Astrocyte of the spinal cord (primary cell): ENCODE measurements around the gene PECR.

Experiments used
- DNase-seq: peaks from one replicate; pipeline ENCODE4 v3.0.0; 2011; ENCODE audit warnings: low read depth, low spot score
- H3K4me3 ChIP-seq: 2 replicates; pipeline ENCODE4 v1.5.1; 2011; ENCODE audit warnings: low read depth, mild to moderate bottlenecking, low read length, moderate library complexity
- in situ Hi-C: cut with HindIII; loops from 2 replicates; pipeline ENCODE4 v1.10.0; 2017; ENCODE audit warnings: low sequenced_read_pairs
- TF ChIP-seq, protein P1 (sequence below): IDR thresholded peaks from 2 replicates; pipeline ENCODE4 v1.5.1; 2012; ENCODE audit warnings: low read depth, mild to moderate bottlenecking, low read length, inconsistent platforms

The PECR gene

DNA sequence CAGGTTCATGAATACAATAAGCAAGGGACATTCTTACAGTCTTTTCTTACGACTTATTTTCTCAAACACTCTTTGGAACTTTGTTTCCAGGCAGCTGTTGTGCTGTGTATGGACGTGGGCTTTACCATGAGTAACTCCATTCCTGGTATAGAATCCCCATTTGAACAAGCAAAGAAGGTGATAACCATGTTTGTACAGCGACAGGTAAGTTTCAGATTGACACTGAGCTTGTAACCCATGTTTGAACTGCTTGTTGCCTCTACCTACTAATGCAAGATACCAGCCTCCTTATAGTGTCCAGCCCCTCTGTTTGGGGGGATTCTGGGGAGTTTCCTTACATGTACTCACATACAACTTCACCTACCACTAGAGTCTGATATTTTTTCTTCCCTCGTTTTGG lies 31.3 kb upstream of the PECR start:
- in situ Hi-C loops: no loop called here
- no peak overlapping the region for H3K4me3 ChIP-seq
- TF ChIP-seq, protein P1, sequence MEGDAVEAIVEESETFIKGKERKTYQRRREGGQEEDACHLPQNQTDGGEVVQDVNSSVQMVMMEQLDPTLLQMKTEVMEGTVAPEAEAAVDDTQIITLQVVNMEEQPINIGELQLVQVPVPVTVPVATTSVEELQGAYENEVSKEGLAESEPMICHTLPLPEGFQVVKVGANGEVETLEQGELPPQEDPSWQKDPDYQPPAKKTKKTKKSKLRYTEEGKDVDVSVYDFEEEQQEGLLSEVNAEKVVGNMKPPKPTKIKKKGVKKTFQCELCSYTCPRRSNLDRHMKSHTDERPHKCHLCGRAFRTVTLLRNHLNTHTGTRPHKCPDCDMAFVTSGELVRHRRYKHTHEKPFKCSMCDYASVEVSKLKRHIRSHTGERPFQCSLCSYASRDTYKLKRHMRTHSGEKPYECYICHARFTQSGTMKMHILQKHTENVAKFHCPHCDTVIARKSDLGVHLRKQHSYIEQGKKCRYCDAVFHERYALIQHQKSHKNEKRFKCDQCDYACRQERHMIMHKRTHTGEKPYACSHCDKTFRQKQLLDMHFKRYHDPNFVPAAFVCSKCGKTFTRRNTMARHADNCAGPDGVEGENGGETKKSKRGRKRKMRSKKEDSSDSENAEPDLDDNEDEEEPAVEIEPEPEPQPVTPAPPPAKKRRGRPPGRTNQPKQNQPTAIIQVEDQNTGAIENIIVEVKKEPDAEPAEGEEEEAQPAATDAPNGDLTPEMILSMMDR: no peak
- DNase-seq: no peak

DNA sequence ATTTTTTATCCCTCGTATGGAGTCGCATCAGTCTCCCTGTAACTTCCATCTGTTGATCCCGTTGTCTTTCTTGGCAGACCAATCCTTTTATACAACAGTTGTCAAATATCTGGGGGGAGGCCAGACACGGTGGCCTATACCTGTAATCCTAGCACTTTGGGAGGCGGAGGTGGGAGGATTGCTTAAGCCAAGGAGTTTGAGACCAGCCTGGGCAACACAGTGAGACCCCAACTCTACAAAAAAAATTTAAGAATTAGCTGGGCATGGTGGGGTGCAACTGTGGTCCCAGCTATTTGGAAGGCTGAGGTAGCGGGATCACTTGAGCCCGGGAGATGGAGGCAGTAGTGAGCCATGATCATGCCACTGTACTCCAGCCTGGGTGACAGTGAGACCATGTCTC lies 29.5 kb upstream of the PECR start:
- DNase-seq: no peak
- TF ChIP-seq, protein P1: no peak
- H3K4me3 ChIP-seq: no peak overlapping the region
- in situ Hi-C loops: no loop called here

DNA sequence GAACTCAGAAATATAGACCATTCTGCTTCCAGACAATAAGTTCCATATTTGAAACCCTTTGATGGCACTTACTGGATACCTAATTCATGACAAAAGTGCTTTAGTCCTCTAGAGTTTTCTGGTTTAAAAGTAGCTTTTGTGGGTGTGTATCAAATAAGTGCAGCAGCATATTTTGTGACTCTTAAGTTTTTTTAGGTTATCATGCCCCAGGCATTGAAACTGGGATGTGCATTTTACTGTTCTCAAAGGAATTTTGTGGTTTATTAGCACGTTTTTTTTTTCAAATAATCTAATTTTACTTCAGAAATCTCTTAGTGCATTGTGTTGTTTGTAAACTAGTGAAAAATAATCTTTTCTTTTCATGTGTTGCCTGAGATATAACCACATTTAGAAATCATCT lies 29.0 kb upstream of the PECR start:
- in situ Hi-C loops: no loop called here
- DNase-seq: no peak
- H3K4me3 ChIP-seq: peak overlapping the region; percentile 99
- TF ChIP-seq, protein P1: no peak

DNA sequence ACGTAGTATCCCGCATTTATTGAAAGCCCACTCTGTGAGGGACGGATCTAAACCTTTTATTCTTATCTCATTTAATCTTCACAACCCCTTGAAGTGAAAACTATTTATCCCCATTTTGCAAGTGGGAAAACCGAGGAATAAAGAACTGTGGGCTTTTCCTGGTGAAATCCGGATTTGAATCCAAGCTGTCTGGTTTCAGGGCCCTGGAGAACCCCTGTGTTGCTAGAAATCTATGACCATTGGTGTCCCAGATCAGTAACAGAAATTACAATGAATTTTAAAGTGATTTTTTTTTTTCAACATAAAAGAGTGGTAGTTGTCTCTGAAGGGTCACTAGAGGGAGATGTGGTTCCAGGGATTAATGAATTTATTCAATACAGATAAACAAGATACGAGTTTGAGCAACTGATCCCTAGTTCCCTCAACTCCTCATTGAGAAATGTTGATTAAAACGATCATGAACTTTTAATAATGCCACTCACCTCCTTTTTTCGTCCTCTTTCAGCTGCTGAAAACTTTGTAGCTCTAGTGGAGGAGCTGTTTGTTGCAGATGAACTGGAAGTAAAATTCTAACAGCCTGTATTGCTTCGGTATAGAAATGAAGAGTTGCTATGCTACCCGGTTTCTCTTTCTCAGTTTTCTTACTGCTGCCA lies 28.5 kb upstream of the PECR start:
- DNase-seq: peak; percentile 67
- TF ChIP-seq, protein P1: peak; percentile 47
- H3K4me3 ChIP-seq: peak overlapping the region; percentile 99
- in situ Hi-C loops: no loop called here

DNA sequence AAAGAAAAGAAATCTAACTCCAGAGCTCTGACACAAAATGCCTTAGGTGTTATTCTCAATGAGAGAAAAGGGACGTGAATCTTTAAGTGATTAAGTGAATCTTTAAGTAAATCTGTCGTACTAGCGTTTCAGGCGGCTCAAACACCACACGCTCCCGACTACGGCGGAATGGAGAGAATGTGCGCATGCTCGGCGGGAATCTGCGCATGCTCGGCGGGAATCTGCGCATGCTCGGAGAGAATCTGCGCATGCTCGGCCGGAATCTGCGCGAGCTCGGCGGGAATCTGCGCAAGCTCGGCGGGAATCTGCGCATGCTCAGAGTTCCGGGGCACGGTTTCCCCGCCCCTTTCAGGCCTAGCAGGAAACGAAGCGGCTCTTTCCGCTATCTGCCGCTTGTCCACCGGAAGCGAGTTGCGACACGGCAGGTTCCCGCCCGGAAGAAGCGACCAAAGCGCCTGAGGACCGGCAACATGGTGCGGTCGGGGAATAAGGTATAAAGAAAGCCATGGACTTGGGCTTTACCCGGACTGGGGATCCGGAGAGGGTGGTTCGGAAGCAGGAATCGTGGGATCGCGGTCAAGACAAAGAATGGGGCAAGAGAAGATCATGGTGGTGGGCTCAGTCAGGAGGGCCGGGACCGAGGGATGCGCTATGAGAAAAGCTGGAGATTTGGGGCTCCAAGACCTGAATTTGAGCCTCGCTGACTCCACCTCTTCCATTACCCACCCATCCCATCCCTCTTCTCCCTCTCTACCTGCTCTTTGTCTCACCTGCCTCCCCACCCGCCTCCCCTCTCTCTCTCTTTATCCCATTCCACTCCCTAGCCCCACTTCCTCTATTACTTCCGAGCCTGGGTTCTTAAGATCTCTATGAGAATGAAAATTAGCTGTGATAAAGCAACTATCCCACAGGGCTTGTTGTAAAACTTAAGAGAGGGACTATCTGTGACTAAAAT lies 27.6 kb upstream of the PECR start, which contains the start of gene XRCC5:
XRCC5 (plus strand) TSS at position 382 of the 955 bp plus-strand sequence; CDS start at position 471, 89 bp downstream.
- in situ Hi-C loops: no loop called here
- DNase-seq: peak; percentile 97
- TF ChIP-seq, protein P1: no peak

DNA sequence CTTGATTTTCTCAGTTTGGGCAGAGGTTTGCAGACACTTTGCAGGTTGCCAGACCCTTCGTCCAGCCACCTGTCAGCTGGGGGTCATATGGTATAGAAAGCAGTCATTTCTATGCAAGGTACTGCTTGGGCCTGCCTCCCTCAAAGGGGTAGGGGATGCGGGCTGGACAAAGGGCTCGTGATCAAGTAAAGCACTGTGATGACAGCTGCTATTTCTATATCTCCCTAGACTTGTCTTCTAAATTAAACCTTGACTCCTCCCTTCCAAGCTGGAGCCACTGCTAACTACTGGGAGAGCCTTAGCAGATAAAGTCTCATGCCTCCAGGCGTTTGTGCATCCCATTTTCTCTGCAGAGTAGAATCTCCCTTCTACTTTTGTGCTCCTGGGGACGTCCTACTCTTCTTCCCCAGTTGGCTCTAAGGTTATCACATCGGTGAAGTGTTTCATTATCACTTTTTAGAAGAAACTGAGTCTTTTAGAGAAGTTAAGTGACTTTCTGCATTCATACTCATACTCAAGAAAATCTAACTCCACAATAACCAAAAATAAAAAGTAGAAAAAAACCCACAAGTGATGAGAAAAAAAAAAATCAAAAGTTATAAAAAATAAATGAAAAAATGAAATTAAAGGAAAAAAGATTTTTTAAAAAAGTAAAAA lies 26.8 kb upstream of the PECR start:
- in situ Hi-C loops: no loop called here
- TF ChIP-seq, protein P1: no peak
- H3K4me3 ChIP-seq: peak overlapping the region; percentile 99
- DNase-seq: peak; percentile 14

More for the DNA sequence above, 27.6 kb upstream of the PECR start, which contains the start of gene XRCC5:
- H3K4me3 ChIP-seq: peak within 1 kb of the TSS; percentile 99
